Measurements from ENCODE around the gene FSTL4.

GRCh38 chr5:133203317-133204305 lies 408.7 kb downstream of the FSTL4 start:
- no peak for TF ChIP-seq CTCF (conservative IDR thresholded peaks at IDR 0.05; ENCODE audit: low read depth in 2 of 2)
- TF ChIP-seq EZH2 (IDR thresholded peaks at IDR 0.05; ENCODE audit: low read depth, unreplicated experiment): no peak
- TF ChIP-seq ETS1 (IDR thresholded peaks at IDR 0.05): no peak
- TF ChIP-seq POLR2AphosphoS5 (IDR thresholded peaks at IDR 0.05; ENCODE audit: low read depth): no peak
- no peak for TF ChIP-seq EZH2phosphoT487 (IDR thresholded peaks at IDR 0.05; ENCODE audit: unreplicated experiment)
- TF ChIP-seq, protein P1, sequence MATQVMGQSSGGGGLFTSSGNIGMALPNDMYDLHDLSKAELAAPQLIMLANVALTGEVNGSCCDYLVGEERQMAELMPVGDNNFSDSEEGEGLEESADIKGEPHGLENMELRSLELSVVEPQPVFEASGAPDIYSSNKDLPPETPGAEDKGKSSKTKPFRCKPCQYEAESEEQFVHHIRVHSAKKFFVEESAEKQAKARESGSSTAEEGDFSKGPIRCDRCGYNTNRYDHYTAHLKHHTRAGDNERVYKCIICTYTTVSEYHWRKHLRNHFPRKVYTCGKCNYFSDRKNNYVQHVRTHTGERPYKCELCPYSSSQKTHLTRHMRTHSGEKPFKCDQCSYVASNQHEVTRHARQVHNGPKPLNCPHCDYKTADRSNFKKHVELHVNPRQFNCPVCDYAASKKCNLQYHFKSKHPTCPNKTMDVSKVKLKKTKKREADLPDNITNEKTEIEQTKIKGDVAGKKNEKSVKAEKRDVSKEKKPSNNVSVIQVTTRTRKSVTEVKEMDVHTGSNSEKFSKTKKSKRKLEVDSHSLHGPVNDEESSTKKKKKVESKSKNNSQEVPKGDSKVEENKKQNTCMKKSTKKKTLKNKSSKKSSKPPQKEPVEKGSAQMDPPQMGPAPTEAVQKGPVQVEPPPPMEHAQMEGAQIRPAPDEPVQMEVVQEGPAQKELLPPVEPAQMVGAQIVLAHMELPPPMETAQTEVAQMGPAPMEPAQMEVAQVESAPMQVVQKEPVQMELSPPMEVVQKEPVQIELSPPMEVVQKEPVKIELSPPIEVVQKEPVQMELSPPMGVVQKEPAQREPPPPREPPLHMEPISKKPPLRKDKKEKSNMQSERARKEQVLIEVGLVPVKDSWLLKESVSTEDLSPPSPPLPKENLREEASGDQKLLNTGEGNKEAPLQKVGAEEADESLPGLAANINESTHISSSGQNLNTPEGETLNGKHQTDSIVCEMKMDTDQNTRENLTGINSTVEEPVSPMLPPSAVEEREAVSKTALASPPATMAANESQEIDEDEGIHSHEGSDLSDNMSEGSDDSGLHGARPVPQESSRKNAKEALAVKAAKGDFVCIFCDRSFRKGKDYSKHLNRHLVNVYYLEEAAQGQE (IDR thresholded peaks at IDR 0.05; ENCODE audit: unreplicated experiment): no peak
- TF ChIP-seq CREB1 (CRISPR knock-in tag; IDR thresholded peaks at IDR 0.05; ENCODE audit: low read depth): no peak
